ENCODE data around the gene BICDL2. TPM values are rescaled to one million over a fixed set of nuclear protein-coding genes. Genes with fewer than 3 reads are reported as not detected.
A peak's percentile ranks its signal among the peaks of the same experiment; 100 is the strongest.

Gene BICDL2
- total RNA-seq, 1 experiment from 2014 or later = not detected

DNA sequence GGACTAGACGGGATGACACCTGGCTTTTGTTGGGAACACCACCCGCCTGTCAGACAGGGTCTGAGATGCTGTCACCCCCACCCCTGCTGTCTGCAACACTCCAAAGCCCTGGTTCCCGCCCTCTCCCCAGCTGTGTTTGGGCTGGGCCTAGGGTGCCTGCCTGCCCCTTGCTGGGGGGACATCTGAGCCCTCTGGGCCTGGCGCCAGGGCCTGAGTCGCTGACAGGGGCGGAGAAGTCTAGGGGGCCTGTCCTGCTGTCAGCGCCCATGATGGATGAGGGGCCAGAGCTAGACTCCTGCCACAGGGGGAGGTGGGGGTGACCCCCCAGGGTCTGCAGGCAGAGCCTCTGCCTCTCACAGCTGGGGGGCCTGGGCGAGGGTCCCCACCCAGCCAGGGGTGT, 48.9 kb downstream of the BICDL2 start:
- DNase-seq (ENCODE audit: low read depth) = no peak

DNA sequence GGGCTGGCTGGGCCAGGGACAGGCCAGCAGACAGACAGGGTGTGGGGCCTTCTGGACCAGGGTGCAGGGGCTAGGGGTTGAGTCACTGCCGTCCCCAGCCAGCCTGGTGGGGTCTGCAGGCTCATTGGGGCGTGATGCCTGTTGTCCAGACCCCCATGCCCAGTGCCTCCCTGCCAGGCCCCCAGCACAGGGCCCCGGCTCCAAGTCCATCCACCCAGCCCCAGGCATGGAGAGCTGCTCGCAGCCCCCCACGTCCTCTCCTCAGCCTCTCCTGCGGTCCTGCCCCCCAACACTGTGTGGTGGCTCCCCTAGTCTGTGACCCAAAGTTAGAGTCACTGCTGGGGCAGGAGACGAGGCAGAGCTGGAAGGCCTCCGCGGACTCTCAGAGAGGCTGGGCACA, 49.5 kb downstream of the BICDL2 start:
- no peak for DNase-seq (ENCODE audit: low read depth)

GRCh38 chr16:2986623-2987188, 50.0 kb downstream of the BICDL2 start:
- no peak for DNase-seq (ENCODE audit: low read depth)

DNA sequence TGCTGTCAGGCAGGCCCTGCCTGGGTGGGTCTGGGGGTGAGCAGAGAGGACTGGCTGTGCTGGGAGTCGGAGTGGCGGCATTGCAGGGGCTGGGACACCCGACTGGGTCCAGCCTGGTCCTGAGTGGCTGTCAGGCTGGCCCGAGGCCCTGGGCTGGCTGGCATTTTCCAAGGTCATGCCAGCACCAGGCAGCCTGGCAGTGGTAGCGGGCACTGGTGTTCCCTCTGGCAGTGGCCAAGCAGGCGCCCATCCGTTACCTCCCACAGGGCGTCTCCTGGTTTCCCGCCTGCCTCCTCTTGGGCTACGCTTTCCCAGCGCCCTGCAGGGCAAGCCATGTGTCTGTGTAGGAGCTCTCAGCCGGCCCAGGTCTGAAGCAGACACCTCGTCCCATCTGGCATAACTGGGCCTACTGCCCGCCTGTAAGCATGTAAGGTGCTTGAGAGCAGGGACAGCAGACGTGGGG, 50.8 kb downstream of the BICDL2 start:
- DNase-seq (ENCODE audit: low read depth) = no peak

- no peak for DNase-seq (ENCODE audit: low read depth)
Observed at GRCh38 chr16:2985462-2985861, 51.3 kb downstream of the BICDL2 start.

DNA sequence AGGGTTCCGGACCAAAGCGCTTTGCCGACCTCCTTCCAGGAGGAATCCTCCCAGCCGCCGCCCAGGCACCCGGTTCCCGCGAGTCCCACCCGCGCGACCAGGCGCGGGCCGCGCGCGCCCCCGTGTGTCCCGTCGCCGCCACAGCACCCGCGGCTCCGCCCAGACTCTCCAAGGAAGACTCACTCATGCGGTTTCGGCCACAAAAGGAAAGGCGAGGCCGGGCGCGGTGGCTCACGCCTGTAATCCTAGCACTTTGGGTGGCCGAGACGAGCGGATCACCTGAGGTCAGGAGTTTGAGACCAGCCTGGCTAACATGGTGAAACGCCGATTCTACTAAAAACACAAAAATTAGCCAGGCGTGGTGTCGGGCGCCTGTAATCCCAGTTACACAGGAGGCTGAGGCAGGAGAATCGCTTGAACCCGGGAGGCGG, 53.0 kb downstream of the BICDL2 start:
- DNase-seq (ENCODE audit: low read depth) = peak; percentile 88

DNA sequence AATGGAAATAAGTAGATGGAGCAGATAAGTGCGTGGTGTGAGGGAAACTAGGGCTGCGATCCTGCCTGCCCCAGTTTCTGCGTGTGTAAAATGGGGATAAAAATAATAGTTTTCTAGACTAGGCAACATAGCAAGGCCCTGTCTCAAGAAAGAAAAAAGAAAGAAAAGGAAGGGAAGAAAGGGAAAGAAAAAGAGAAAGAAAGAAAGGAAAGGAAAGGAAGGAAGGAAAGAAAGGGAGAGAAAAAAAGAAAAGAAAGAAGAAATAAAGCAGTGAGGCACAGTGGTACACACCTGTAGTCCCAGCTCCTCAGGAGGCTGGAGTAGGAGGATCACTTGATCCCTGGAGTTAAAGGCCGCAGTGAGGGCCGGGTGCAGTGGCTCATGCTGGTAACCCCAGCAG, 54.3 kb downstream of the BICDL2 start:
- DNase-seq (ENCODE audit: low read depth) = no peak

GRCh38 chr16:2981899-2982250, 54.9 kb downstream of the BICDL2 start:
- no peak for DNase-seq (ENCODE audit: low read depth)

GRCh38 chr16:2981177-2981898, 55.4 kb downstream of the BICDL2 start:
- DNase-seq (ENCODE audit: low read depth) = no peak

DNA sequence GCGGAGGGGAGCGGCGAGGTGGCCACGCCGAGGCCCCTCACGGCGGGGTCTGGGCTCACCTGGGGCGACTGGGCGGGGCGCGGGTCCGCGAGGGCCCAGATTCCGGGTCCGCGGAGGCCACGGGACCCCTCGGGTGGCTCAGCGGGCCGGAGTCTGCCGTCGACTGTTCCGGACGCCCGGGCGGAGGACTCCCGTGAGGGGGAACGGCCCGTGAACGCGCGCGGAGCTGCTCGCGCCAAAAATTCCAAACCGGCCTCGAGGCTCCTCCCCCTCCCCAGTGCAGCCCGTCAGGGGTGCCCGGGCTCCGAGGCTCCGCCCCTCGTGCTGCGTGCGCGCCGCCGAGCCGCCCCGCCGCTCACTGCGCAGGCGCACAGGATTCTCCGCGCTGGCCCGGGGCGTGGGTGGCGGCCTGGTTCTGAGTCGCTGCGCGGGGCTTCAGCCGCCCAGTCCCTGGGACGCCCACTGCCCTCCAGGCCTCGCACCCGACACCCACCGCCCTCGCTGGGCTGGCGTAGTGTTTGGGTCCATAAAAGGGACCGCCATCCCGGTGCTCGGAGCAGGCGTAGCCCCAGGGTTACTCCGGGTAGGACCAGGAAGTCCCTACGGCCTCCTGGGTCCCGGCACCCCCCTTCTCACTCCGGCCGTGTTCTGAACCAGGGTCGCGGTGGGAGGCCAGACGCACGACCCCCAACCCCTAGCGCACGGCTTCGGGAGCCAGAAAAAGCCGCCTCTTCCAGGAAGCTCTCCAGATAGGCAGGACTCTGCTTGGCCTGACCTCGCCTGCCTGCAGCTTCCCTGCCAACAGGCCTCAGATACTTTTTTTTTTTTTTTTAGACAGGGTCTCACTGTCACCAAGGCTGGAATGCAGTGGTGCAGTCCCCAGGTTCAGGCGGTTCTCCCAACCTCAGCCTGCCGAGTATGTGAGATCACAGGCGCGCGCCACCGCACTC, 56.2 kb downstream of the BICDL2 start, which contains the start of gene PKMYT1:
Gene PKMYT1 (minus strand): TSS at position 220 of the 950 bp plus-strand sequence. CDS start 789 bp downstream, outside the sequence.
- peak; percentile 82 for DNase-seq (ENCODE audit: low read depth)

- no peak for DNase-seq (ENCODE audit: low read depth)
Observed at GRCh38 chr16:2979669-2980226, 57.0 kb downstream of the BICDL2 start.

Small RNA genes lying within 50 kb of the gene (small RNA-seq; reads per million reads assigned to genes)
- gene LINC00514 (not detected), gene RNU1-22P (0.18 reads per million)

Other genes with a start within 250 kb of the BICDL2 start
- not detected in 2 replicates for gene PRSS33, start 249.4 kb downstream of the BICDL2 start, total RNA-seq (2014; rRNA removed; shearing (Covaris generic))
- gene PRSS41, start 238.5 kb downstream of the BICDL2 start, total RNA-seq (2014; rRNA removed; shearing (Covaris generic)) = not detected in 2 replicates
- gene PRSS21, start 219.7 kb downstream of the BICDL2 start, total RNA-seq (2014; rRNA removed; shearing (Covaris generic)) = not detected in 2 replicates
- gene ZG16B, start 206.6 kb downstream of the BICDL2 start, total RNA-seq (2014; rRNA removed; shearing (Covaris generic)) = 0.20 and 0.47 TPM in 2 replicates
- gene PRSS22, start 178.8 kb downstream of the BICDL2 start, total RNA-seq (2014; rRNA removed; shearing (Covaris generic)) = not detected in 2 replicates
- 33.2 and 34.5 TPM in 2 replicates for gene FLYWCH2, start 153.7 kb downstream of the BICDL2 start, total RNA-seq (2014; rRNA removed; shearing (Covaris generic))
- 21.0 and 25.8 TPM in 2 replicates for gene FLYWCH1, start 125.0 kb downstream of the BICDL2 start, total RNA-seq (2014; rRNA removed; shearing (Covaris generic))
- gene KREMEN2, start 72.7 kb downstream of the BICDL2 start, total RNA-seq (2014; rRNA removed; shearing (Covaris generic)) = 2.4 and 2.5 TPM in 2 replicates
- 47.9 TPM in 2 replicates for gene PAQR4, start 67.6 kb downstream of the BICDL2 start, total RNA-seq (2014; rRNA removed; shearing (Covaris generic))
- 37.6 and 46.9 TPM in 2 replicates for gene PKMYT1, start 56.5 kb downstream of the BICDL2 start, total RNA-seq (2014; rRNA removed; shearing (Covaris generic))
- not detected in 2 replicates for gene CLDN9, start 24.0 kb downstream of the BICDL2 start, total RNA-seq (2014; rRNA removed; shearing (Covaris generic))
- gene CLDN6, start 18.8 kb downstream of the BICDL2 start, total RNA-seq (2014; rRNA removed; shearing (Covaris generic)) = 0.07 TPM in 1 of 2 replicates, not detected in the other
- 411 and 496 TPM in 2 replicates for gene TNFRSF12A, start 16.6 kb downstream of the BICDL2 start, total RNA-seq (2014; rRNA removed; shearing (Covaris generic))
- gene HCFC1R1, start 13.0 kb downstream of the BICDL2 start, total RNA-seq (2014; rRNA removed; shearing (Covaris generic)) = 246 and 370 TPM in 2 replicates
- gene THOC6, start 12.9 kb downstream of the BICDL2 start, total RNA-seq (2014; rRNA removed; shearing (Covaris generic)) = 56.9 and 64.6 TPM in 2 replicates
- gene MMP25, start 9.6 kb upstream of the BICDL2 start, total RNA-seq (2014; rRNA removed; shearing (Covaris generic)) = 0.05 and 0.20 TPM in 2 replicates
- gene IL32, start 28.7 kb upstream of the BICDL2 start, total RNA-seq (2014; rRNA removed; shearing (Covaris generic)) = 1.6 and 2.5 TPM in 2 replicates
- not detected in 2 replicates for gene ZSCAN10, start 62.4 kb upstream of the BICDL2 start, total RNA-seq (2014; rRNA removed; shearing (Covaris generic))
- gene ZNF205, start 75.6 kb upstream of the BICDL2 start, total RNA-seq (2014; rRNA removed; shearing (Covaris generic)) = 15.3 and 16.6 TPM in 2 replicates
- gene ZNF213, start 98.1 kb upstream of the BICDL2 start, total RNA-seq (2014; rRNA removed; shearing (Covaris generic)) = 3.8 and 4.6 TPM in 2 replicates
- gene OR1F1, start 151.3 kb upstream of the BICDL2 start, total RNA-seq (2014; rRNA removed; shearing (Covaris generic)) = not detected in 2 replicates
- 12.5 and 13.2 TPM in 2 replicates for gene ZNF200, start 198.2 kb upstream of the BICDL2 start, total RNA-seq (2014; rRNA removed; shearing (Covaris generic))
- 0.03 TPM in 1 of 2 replicates, not detected in the other for gene MEFV, start 219.7 kb upstream of the BICDL2 start, total RNA-seq (2014; rRNA removed; shearing (Covaris generic))
- gene ZNF263, start 246.5 kb upstream of the BICDL2 start, total RNA-seq (2014; rRNA removed; shearing (Covaris generic)) = 38.8 and 39.1 TPM in 2 replicates

Data from HT1080 (cell line).